GM23338 (cell line): ENCODE measurements around the gene PPFIBP1. TPM values are rescaled to one million over a fixed set of nuclear protein-coding genes. Genes with fewer than 3 reads are reported as not detected.

Source experiments
- ATAC-seq: fragments of 200-7000 bp; cut with Tn5 transposase; 3 replicates; pipeline ENCODE4 v1.9.1; 2020
- DNase-seq: peaks from one replicate; pipeline ENCODE4 v3.0.0-alpha.2; 2015; ENCODE audit warnings: low spot score
- H2AFZ ChIP-seq: fragments of 200-600 bp; sonication (generic); 2 replicates; pipeline ENCODE4 v1.8.0; 2016; ENCODE audit warnings: antibody characterized with exemption, mild to moderate bottlenecking, moderate library complexity
- H3F3A ChIP-seq: fragments of 200-600 bp; sonication (generic); replicated peaks from 2 replicates; pipeline ENCODE4 v1.8.0; 2017; ENCODE audit warnings: antibody characterized with exemption, mixed run types, low read depth
- H3K27ac ChIP-seq: fragments of 200-600 bp; sonication (generic); 2 replicates; pipeline ENCODE4 v1.6.1; 2016; ENCODE audit warnings: low read depth
- H3K27me3 ChIP-seq: fragments of 200-600 bp; sonication (generic); 2 replicates; pipeline ENCODE4 v1.8.0; 2016; ENCODE audit warnings: mild to moderate bottlenecking, mixed run types, moderate library complexity; ENCODE audit not compliant: insufficient read depth
- H3K36me3 ChIP-seq: fragments of 200-600 bp; sonication (generic); 2 replicates; pipeline ENCODE4 v1.8.0; 2016; ENCODE audit warnings: mild to moderate bottlenecking; ENCODE audit not compliant: insufficient read depth
- H3K4me1 ChIP-seq: fragments of 200-600 bp; sonication (generic); 2 replicates; pipeline ENCODE4 v1.8.0; 2016; ENCODE audit warnings: mild to moderate bottlenecking, moderate library complexity; ENCODE audit not compliant: insufficient read depth
- H3K4me2 ChIP-seq: fragments of 200-600 bp; sonication (generic); 2 replicates; pipeline ENCODE4 v1.7.1; 2017; ENCODE audit warnings: mixed run types
- H3K4me3 ChIP-seq: fragments of 200-600 bp; sonication (generic); 2 replicates; pipeline ENCODE4 v1.6.1; 2016; ENCODE audit warnings: mixed run types
- H3K79me2 ChIP-seq: fragments of 200-600 bp; sonication (generic); replicated peaks from 2 replicates; pipeline ENCODE4 v1.8.0; 2017; ENCODE audit warnings: mild to moderate bottlenecking; ENCODE audit not compliant: insufficient read depth
- H3K9me2 ChIP-seq: fragments of 200-600 bp; sonication (generic); 2 replicates; pipeline ENCODE4 v1.8.0; 2017; ENCODE audit not compliant: insufficient read depth
- H4K20me1 ChIP-seq: fragments of 200-600 bp; sonication (generic); replicated peaks from 2 replicates; pipeline ENCODE4 v1.8.0; 2017; ENCODE audit warnings: mild to moderate bottlenecking; ENCODE audit not compliant: insufficient read depth
- H3K27ac Mint-ChIP-seq: 2 replicates; pipeline ENCODE4 v1.8.0; 2020; ENCODE audit warnings: inconsistent platforms, mild to moderate bottlenecking, moderate library complexity, mixed read lengths
- H3K27me3 Mint-ChIP-seq: 3 replicates; pipeline ENCODE4 v1.8.0; 2022; ENCODE audit warnings: low read depth, mild to moderate bottlenecking, moderate library complexity, mixed read lengths, inconsistent platforms; ENCODE audit not compliant: insufficient read depth, poor library complexity
- H3K36me3 Mint-ChIP-seq: 3 replicates; pipeline ENCODE4 v1.8.0; 2021; ENCODE audit warnings: low read depth, mild to moderate bottlenecking, inconsistent platforms, moderate library complexity, mixed read lengths
- H3K4me1 Mint-ChIP-seq: 3 replicates; pipeline ENCODE4 v1.8.0; 2020; ENCODE audit warnings: mild to moderate bottlenecking, inconsistent platforms, mixed read lengths
- H3K4me3 Mint-ChIP-seq: 3 replicates; pipeline ENCODE4 v1.8.0; 2021; ENCODE audit warnings: moderate library complexity, mild to moderate bottlenecking, inconsistent platforms, mixed read lengths
- H3K9me3 Mint-ChIP-seq: 3 replicates; pipeline ENCODE4 v1.8.0; 2020; ENCODE audit warnings: moderate library complexity, mild to moderate bottlenecking, inconsistent platforms, mixed read lengths
- CREB1 ChIP-seq: fragments of 250-450 bp; sonication (Bioruptor Pico); IDR thresholded peaks from 2 replicates; pipeline ENCODE4 v1.5.0; 2020; ENCODE audit warnings: low read depth, mild to moderate bottlenecking, moderate library complexity
- JUNB ChIP-seq: IDR thresholded peaks from one replicate; pipeline ENCODE4 v1.6.1; 2016; ENCODE audit warnings: antibody characterized with exemption; ENCODE audit not compliant: unreplicated experiment
- NANOG ChIP-seq: IDR thresholded peaks from 2 replicates; pipeline ENCODE4 v1.6.1; 2016; ENCODE audit warnings: antibody characterized with exemption, borderline replicate concordance
- POLR2AphosphoS5 ChIP-seq: IDR thresholded peaks from 2 replicates; pipeline ENCODE4 v1.6.1; 2016; ENCODE audit warnings: antibody characterized with exemption, low read depth
- REST ChIP-seq: IDR thresholded peaks from one replicate; pipeline ENCODE4 v1.6.1; 2018; ENCODE audit warnings: antibody characterized with exemption; ENCODE audit not compliant: unreplicated experiment
- STAT1 ChIP-seq: IDR thresholded peaks from one replicate; pipeline ENCODE4 v1.6.1; 2016; ENCODE audit warnings: antibody characterized with exemption; ENCODE audit not compliant: unreplicated experiment
- ZNF331 ChIP-seq: fragments of 250-450 bp; sonication (Bioruptor Pico); IDR thresholded peaks from 2 replicates; pipeline ENCODE4 v1.5.0; 2020; ENCODE audit warnings: low read depth, mild to moderate bottlenecking, moderate library complexity
- polyA plus RNA-seq: library from polyadenylated mRNA; unstranded; fragments of >200 nt; fragmentation: Nextera tagmentation; extraction: Ambion mirVana; gene quantifications from 2 replicates; pipeline ENCODE4 v1.2.1, GENCODE V29; 2016
- total RNA-seq: library from RNA; depleted of rRNA; stranded (reverse); fragments of >200 nt; shearing (Covaris generic); gene quantifications from 2 replicates; pipeline ENCODE4 v1.2.3, GENCODE V29; 2014
- TF ChIP-seq, protein P1 (sequence below): IDR thresholded peaks from 2 replicates; pipeline ENCODE4 v1.6.1; 2016; ENCODE audit warnings: antibody characterized with exemption
- TF ChIP-seq, protein P2 (sequence below), 2 experiments: fragments of 200-600 bp in 1 of 2; sonication (generic) in 1 of 2; conservative IDR thresholded peaks; 2 replicates each; pipeline versions ENCODE4 v1.5.1 to v1.6.1; 2016 to 2017; ENCODE audit warnings: antibody characterized with exemption in 2 of 2, low read depth in 2 of 2, mild to moderate bottlenecking in 2 of 2, moderate library complexity in 1 of 2

Gene PPFIBP1
- total and polyA plus RNA-seq, 2 experiments from 2014 or later, result 33.2 to 41.9 TPM

DNA sequence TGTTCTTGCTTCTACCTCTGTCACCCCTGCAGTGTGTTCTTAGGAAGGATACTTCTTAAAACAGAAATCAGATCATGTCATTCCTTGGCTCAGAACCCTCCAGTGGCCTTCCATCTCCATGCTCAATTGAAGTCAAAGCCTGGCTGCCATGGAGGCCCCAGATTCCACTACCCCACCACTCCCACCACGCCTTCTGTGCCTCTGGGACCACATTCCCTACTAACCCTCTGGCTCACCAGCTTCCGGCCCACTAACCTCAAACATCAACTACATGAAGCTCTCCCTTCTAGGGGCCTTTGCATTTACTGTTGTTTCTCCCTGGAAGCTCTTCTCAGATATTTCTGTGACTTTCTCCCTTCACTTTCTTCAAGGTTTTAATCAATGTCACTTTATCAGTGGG lies 96.1 kb downstream of the PPFIBP1 start (continued):
- TF ChIP-seq, protein P1, sequence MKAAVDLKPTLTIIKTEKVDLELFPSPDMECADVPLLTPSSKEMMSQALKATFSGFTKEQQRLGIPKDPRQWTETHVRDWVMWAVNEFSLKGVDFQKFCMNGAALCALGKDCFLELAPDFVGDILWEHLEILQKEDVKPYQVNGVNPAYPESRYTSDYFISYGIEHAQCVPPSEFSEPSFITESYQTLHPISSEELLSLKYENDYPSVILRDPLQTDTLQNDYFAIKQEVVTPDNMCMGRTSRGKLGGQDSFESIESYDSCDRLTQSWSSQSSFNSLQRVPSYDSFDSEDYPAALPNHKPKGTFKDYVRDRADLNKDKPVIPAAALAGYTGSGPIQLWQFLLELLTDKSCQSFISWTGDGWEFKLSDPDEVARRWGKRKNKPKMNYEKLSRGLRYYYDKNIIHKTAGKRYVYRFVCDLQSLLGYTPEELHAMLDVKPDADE, result no peak
- TF ChIP-seq POLR2AphosphoS5, result no peak
- TF ChIP-seq STAT1, result no peak
- TF ChIP-seq JUNB, result no peak
- no peak for TF ChIP-seq REST
- TF ChIP-seq NANOG, result no peak

DNA sequence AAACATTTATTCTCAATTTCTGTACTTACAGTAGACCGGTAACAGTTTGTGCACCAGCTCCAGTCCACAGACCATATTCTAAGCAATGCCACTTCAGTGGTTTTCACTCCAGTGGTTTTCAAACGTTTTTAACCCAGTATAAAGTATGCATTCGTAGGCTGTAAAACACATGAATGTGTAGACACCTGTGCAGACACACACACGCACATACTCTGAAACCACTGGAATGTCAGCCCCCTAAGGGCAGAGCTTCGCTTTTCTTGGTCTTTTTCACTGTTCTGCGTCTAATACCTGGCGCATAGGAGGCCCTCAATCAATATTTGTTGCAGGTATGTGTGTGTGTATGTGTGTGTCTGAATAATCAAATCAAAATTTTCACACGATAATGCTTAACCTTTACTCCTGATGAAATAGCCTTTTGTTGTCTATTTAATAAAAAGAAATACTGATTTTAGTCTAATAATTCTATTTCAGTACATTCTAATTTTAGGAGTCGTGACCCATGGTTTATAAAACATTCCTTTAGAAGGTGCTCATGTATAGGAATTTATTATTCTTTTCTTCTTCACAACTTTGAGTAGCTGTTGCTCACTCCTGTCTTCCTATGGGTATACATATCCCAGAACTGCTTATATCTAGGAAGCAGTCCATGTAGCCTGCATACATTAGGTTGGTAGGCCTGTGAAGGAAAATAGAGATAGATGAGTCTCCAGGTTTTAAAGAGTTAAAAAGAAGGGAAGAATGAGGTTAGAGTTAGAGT lies 98.6 kb downstream of the PPFIBP1 start:
- no peaks in the 10 kb centered on the region for H3K79me2 ChIP-seq
- no peak for TF ChIP-seq STAT1
- TF ChIP-seq NANOG, result no peak
- TF ChIP-seq, protein P1, result no peak
- no peak for TF ChIP-seq POLR2AphosphoS5
- TF ChIP-seq, protein P2, sequence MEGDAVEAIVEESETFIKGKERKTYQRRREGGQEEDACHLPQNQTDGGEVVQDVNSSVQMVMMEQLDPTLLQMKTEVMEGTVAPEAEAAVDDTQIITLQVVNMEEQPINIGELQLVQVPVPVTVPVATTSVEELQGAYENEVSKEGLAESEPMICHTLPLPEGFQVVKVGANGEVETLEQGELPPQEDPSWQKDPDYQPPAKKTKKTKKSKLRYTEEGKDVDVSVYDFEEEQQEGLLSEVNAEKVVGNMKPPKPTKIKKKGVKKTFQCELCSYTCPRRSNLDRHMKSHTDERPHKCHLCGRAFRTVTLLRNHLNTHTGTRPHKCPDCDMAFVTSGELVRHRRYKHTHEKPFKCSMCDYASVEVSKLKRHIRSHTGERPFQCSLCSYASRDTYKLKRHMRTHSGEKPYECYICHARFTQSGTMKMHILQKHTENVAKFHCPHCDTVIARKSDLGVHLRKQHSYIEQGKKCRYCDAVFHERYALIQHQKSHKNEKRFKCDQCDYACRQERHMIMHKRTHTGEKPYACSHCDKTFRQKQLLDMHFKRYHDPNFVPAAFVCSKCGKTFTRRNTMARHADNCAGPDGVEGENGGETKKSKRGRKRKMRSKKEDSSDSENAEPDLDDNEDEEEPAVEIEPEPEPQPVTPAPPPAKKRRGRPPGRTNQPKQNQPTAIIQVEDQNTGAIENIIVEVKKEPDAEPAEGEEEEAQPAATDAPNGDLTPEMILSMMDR (conservative IDR thresholded peaks at IDR 0.05; ENCODE audit: low read depth in 2 of 2), result no peak
- no peak for TF ChIP-seq ZNF331
- no peak for TF ChIP-seq CREB1 (CRISPR knock-in tag)

More for the DNA sequence above, 98.6 kb downstream of the PPFIBP1 start:
- Mint-ChIP-seq H3K4me3 (no peak overlapping the region), H3K27me3 (peaks cover 3% of the 10 kb centered on the region), H3K36me3 (peaks cover 3% of the 10 kb centered on the region; the same call in 2 of the 3 replicates), H3K27ac (no peak overlapping the region), H3K4me1 (no peaks in the 10 kb centered on the region; the same call in 1 of the 3 replicates), H3K9me3 (0 out of 3 replicates have a peak, but pooled peaks cover 2% of the 10 kb centered on the region)
- Histone ChIP-seq H2AFZ (no peak overlapping the region), H3K4me2 (no peak overlapping the region), H3K27me3 (no peaks in the 10 kb centered on the region), H3K9me2 (no peaks in the 10 kb centered on the region), H3K36me3 (no peaks in the 10 kb centered on the region), H3F3A (no peaks in the 10 kb centered on the region), H3K4me3 (no peak overlapping the region), H3K4me1 (no peaks in the 10 kb centered on the region), H4K20me1 (no peaks in the 10 kb centered on the region), H3K27ac (no peak overlapping the region)
- DNase-seq (no peak), ATAC-seq (no peak)
